HepG2 (cell line): Measurements from ENCODE around the gene HADH.

Experiments used
- CBFB ChIP-seq: sonication (generic); formaldehyde crosslinking; IDR thresholded peaks from 2 replicates; pipeline ENCODE4 v1.4.0; 2020; ENCODE audit warnings: missing genetic modification reagents
- NCOR1 ChIP-seq: fragments of 200-600 bp; sonication (generic); IDR thresholded peaks from 2 replicates; pipeline ENCODE4 v1.7.0; 2017; ENCODE audit warnings: antibody characterized with exemption, low read length, borderline replicate concordance
- RAD21 ChIP-seq: fragments of 450-650 bp; formaldehyde crosslinking; IDR thresholded peaks from 2 replicates; pipeline ENCODE4 v1.5.0; 2020; ENCODE audit warnings: mild to moderate bottlenecking
- TF ChIP-seq, protein P1 (sequence below): sonication (generic); formaldehyde crosslinking; IDR thresholded peaks from 2 replicates; pipeline ENCODE4 v1.4.0; 2020; ENCODE audit warnings: mild to moderate bottlenecking, missing genetic modification reagents

DNA sequence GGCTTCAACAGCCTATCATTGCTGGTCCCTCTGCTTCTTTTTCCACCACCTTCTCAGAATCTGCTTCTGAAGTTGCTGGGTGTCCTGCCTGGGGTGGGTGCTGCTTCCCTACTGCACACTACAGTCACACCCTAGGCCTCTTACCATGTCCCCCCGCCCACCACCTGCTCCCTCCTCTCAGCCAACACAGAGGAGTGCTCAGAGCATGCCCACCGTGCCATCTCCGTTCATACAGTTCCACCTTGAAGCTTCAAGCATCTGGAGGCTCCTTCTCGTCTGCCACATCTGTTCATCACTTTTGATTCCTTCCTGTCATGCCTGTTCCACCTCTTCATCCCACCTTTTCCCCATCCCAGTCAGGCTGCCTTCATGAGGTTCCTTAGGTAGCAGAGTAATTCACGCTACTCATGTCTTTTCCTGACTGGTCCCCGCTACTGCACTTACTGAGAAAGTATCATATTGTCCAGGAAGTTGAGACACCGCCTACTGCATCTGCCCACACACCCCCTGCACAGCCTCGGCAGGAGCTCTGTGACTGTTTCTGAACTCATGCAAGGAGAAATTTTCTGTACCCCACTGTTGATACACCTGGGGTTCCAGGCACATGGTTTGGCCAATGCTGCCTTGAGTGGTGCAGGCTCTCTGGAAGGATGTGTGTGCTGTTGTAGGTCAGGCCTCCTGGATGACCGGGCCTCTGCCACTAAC is 39.5 kb downstream of the HADH start:
- no peak for TF ChIP-seq NCOR1
- TF ChIP-seq, protein P1, sequence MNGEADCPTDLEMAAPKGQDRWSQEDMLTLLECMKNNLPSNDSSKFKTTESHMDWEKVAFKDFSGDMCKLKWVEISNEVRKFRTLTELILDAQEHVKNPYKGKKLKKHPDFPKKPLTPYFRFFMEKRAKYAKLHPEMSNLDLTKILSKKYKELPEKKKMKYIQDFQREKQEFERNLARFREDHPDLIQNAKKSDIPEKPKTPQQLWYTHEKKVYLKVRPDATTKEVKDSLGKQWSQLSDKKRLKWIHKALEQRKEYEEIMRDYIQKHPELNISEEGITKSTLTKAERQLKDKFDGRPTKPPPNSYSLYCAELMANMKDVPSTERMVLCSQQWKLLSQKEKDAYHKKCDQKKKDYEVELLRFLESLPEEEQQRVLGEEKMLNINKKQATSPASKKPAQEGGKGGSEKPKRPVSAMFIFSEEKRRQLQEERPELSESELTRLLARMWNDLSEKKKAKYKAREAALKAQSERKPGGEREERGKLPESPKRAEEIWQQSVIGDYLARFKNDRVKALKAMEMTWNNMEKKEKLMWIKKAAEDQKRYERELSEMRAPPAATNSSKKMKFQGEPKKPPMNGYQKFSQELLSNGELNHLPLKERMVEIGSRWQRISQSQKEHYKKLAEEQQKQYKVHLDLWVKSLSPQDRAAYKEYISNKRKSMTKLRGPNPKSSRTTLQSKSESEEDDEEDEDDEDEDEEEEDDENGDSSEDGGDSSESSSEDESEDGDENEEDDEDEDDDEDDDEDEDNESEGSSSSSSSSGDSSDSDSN: no peak
- TF ChIP-seq RAD21 (CRISPR knock-in tag): no peak
- no peak for TF ChIP-seq CBFB (CRISPR knock-in tag)
